Stimulated activated CD4-positive, alpha-beta T cell treated with anti-CD3 and anti-CD28 coated beads, Interleukin-4, amount 100 ng/mL, for 24 hours (primary cell): ENCODE data around the gene CSF2.

Source experiments
- DNase-seq: peaks from one replicate; pipeline ENCODE4 v3.0.0-alpha.2; 2020

Gene CSF2

DNA sequence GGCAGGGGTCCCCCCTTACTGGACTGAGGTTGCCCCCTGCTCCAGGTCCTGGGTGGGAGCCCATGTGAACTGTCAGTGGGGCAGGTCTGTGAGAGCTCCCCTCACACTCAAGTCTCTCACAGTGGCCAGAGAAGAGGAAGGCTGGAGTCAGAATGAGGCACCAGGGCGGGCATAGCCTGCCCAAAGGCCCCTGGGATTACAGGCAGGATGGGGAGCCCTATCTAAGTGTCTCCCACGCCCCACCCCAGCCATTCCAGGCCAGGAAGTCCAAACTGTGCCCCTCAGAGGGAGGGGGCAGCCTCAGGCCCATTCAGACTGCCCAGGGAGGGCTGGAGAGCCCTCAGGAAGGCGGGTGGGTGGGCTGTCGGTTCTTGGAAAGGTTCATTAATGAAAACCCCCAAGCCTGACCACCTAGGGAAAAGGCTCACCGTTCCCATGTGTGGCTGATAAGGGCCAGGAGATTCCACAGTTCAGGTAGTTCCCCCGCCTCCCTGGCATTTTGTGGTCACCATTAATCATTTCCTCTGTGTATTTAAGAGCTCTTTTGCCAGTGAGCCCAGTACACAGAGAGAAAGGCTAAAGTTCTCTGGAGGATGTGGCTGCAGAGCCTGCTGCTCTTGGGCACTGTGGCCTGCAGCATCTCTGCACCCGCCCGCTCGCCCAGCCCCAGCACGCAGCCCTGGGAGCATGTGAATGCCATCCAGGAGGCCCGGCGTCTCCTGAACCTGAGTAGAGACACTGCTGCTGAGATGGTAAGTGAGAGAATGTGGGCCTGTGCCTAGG is at the start of gene CSF2:
Gene CSF2 (plus strand): TSS at position 559 of the 783 bp plus-strand sequence. CDS start 35 bp downstream, at position 594.
- no peak for DNase-seq

DNA sequence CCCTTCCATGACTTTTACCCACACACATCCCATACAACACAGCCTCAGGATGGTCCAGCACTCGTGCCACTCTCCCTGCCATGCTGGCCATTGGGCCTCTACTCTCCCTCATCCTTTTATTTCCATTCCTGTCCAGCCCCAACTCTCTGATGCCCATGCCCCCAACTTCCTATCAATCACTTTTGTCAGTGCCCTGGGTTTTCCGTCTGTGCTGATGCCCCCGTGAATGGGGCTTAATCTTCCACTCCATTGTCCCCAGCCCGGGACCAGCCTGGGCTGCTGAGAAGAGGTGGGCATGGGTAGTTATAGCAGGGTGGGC is 49.5 kb upstream of the CSF2 start:
- DNase-seq = no peak

DNA sequence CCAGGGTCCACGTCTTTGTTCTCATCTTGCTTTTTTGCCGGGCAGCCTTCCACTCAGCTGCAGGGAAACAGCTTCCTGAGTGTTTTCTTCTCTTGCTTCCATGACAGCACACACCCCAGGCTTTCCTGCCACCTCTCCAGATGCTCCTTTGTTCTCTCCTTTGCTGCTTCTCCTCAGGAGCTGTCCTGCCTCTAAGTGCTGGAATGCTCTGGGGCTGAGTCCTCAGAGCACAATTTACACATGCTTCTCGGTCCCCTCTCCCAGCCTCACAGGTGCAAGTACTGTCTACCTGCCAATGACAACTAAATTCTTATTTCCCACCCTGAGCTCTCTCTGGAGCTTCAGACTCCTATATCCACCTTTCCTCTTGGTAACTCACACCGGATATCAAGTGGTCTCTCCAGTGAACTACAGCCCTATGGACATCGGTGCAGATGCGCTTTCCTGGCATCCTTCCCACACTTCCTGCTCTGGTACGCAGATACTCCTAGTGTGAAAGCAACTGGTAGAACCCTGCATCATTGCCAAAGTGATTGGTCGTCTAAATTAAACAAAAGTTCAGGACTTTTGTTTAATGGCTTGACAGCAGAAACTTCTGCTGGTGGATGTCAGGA is 48.7 kb upstream of the CSF2 start:
- DNase-seq = no peak

DNA sequence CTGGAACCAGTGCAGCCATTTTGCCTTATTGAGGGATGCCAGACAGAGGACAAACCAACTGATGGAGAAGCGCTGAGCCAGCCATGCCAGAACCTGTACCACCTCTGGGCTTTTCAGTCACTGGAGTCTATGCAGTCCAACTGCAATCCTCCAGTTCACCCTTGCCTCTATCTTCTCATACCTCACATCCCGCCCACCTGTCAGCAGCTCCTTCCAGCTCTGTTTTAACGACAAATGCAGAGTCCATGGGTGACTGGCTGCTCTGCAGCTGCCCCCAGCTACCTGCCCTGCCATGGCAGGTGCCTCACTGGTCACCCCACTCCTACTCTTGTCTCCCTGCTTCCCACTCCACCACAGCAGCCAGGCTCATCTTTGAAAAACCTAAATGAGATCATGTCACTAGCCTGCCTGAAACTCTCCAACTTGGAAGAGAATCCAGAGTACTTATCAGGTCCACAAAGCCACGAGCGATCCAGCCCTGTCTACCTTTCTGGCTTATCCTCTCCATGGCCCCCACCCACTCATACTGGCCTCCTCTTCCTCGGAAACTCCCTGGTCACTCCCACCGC is 48.1 kb upstream of the CSF2 start:
- no peak for DNase-seq

DNA sequence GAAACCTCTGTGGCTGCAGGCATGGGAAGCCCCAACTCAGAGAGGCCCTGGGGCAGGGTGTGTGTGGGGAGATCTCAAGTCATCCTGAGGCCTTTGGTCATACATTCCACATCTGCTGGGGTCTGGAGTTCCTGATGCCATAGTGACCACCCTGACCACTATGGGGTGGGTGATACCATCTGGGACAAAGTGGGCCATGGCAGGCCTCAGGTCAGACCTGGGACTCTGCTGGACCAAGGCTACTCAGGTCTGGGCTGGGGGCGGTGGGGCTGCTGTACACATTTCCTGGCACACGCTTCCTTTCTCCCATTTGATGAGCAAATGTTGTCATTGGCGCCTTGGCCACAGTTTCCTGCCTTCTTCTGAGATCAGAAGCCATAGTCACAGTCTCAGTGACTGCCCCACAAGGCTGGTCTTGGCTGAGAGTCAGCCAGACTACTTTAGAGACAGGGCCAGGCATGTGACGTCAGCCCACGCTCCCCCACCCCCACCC is 47.0 kb upstream of the CSF2 start:
- DNase-seq = peak; percentile 30

DNA sequence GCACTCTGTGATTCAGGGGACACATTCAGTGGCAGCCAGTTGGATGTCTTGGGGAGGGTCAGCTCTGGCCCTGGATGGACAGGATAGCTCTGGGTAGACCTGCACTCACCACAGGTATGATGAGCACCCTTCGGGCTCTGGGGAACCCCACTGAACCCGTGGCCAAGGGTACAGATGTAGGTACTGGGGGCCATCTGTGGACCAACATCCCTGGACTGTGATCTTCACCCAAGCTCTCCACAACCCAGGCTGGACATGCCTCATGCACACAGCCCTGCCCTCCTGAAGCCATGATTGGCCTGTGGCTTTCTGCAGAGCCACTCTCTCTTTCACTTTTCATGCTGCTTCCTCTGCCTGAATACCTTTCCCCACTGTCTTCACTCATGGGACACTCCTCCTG is 46.6 kb upstream of the CSF2 start:
- DNase-seq = no peak

DNA sequence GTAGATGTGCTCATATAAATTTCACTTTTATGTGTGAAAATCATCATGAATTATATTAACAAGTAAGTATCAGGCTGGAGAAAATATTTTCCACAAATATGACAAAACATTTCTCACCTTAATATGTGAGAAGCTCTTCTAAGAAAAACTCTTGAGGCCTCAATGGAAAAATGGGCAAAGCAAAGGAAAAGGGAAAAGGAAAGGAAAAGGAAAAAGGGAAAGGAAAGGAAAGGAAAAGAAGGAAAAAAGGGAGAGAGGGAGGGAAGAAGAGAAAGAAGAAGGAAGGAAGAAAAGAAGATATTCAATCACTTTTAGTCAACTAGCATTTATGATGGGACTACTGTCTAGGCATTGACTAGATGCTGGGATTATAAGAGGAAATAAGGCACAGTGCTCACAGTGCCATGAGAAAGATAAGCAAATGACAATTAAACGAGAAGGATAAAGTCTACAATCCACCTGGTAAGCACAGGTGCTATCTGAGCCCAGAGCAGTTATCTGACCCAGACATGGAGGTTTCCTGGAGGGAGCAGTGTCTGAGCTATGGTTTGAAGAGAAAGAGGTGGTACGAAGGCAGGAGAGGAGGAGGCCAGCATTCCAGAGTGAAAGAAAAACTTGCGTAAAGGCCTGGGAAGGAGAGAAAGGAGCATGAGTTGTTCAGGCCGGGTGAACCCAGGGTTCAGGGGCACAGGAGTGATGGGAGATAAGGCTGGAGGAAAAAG is 43.8 kb upstream of the CSF2 start:
- no peak for DNase-seq

DNA sequence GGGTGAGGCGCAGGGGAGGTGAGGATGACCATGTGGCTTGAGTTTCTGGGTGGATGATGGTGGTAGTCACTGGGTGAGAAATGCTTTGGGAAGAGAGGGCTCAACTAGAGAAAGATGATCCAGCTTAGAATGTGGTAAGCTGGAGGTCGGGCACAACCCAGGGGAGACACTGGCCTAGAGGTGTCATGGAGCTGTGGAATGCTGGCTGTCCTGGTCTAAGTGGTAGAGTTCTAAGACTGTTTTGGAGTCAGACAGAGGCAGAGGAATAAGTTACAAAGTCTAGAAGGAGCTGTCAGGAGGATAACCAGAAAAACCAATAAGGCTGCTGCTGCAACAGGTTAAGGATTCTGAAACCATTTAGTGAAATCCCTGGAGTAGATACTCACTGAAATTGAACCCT is 43.0 kb upstream of the CSF2 start:
- no peak for DNase-seq

DNA sequence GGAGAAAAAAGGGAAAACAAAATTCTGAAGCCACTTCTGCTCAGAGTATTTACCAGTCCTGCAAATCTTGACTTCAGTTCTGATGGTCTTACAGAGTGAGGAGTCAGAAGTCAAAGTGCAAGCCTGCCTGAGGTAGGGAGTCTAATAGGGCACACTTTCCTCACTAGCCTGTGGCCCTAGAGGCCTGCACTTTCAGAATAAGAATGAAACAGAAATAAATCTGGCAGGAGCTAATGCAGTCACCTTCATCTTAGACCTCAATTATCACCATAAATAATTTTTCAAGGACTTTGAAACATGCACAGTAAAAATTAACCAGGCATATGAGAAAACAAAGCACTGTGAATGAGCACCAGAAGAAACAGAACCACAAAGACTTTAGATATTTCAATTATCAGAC is 41.4 kb upstream of the CSF2 start:
- DNase-seq = no peak

DNA sequence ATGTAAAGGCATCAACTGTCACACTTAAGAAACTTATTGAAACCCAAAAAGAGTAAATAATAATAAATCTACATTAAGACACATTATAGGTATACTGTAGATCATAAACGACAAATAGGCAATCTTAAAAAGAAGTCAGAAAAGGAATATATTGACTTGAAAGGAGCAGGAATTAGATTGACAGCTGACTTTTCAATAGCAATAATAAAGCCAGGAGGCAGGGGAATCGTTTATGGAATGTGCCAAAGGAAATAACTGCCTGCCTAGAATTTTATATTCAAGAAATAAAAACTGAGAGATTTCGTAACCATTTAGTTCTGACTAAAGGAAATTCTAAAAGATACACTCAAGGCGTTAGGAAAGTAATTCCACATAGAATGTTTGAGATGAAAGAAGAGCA is 40.5 kb upstream of the CSF2 start:
- no peak for DNase-seq

DNA sequence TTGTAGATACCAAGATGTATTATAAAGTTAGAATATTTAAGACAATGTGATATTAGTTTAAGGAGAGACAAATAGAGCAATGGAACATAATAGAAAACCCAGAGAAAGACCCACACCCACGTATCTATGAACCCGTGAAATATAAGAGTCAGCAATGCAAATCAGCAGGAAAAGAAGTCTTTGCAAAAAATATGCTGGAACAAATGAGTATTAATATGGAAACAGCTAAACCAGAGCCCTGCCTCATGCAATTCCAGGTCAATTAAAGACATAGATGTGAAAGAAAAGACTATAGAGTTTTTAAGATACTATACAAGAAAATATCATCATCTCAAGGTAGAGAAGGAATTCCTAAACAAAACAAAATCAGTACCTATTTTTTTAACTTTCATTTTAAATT is 36.2 kb upstream of the CSF2 start:
- DNase-seq = no peak

DNA sequence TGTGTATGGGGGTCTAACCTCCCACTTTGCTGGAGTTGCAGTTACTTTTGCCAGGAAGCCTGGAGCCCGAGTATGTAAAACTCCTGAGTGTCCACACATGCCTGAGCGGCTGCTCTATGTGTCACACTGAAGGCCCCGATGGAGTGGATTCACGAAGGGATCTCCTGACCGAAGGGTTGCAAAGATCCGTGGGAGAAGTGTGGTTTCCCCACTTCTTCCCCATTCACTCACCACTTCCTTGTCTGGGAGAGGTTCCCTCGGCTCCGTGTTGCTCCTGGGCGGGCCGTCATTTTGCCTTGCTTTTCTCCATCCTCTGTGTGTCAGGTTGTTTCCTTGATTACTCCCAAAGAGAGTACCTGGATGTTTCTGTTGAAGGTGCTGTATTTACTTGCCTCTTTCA is 29.4 kb upstream of the CSF2 start:
- DNase-seq = no peak

DNA sequence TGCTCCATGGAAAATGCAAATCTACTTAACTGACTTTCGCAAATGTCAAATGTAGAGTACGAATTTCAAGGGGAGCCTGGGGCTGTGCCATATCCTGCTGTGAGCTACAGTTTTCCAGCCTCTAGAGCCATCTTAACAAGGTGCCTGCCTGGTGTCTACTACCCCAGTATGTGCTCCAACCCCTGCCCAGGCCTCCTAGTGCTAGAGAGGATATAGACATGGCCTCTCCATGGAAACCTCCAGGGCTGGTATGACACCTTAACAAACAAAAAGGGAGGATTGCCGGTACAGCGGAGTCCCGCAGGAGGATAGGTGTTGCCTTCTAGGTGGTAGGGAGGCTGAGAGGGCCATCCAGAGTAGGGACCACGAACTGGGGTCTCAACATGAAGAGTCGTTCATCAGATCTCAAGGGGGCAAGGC is 26.7 kb upstream of the CSF2 start:
- DNase-seq = no peak

DNA sequence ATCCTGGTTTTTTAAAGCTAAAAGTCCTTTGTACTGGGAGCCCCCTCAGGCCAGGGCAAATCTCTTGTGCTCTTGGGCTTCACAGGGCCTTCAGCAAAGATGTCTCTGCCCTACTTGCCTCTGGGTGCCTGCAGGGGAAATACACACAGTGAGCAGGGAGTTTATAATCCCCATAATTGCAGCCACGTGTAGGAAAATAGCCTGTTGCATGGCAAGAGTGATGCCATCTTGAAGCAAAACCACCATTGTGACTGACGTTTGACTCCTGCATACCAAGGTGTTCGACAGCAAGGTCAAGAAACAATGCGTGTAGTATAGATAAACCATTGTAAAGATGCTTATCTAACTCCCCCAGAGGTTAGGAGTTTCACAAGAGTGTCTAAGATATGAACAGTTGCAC is 24.5 kb upstream of the CSF2 start:
- DNase-seq = no peak

DNA sequence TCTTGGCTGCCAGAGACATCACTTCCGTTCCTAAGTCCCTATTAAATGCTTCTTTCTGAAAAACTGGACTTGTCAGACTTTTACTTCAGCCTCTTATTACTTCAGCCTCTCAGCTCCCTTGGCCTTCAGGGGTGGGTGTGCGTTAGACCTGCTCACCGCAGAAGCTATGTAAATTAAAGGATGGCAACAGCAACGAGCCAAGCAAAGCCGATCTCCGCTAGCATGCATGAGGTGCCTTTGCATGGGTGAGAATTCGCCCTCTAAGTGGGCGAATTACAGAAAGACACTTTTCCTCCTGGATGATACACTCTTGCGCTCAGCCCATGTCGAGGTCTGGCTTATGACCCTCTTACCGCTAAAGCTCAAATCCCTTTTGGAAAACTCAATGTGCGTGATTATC is 24.0 kb upstream of the CSF2 start:
- DNase-seq = no peak

DNA sequence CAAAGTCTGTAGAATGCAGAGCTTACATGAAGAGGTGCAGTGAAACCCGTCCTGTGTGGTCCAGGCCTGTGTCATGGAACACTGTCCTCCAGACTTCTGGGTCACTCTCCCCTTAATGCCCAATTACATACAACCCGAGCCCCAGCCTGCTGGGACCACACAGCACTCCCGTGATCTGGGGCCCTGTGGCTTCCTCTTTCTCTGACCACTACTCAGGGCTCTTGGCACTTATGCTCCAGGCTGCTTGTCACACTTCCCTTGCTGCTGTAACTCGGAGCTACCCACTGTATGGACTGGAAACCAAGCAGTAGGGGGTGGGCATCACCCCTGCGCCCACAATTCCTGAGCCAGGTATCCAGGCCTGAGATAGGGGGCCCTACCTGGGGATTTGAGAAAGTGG is 23.5 kb upstream of the CSF2 start:
- DNase-seq = no peak

DNA sequence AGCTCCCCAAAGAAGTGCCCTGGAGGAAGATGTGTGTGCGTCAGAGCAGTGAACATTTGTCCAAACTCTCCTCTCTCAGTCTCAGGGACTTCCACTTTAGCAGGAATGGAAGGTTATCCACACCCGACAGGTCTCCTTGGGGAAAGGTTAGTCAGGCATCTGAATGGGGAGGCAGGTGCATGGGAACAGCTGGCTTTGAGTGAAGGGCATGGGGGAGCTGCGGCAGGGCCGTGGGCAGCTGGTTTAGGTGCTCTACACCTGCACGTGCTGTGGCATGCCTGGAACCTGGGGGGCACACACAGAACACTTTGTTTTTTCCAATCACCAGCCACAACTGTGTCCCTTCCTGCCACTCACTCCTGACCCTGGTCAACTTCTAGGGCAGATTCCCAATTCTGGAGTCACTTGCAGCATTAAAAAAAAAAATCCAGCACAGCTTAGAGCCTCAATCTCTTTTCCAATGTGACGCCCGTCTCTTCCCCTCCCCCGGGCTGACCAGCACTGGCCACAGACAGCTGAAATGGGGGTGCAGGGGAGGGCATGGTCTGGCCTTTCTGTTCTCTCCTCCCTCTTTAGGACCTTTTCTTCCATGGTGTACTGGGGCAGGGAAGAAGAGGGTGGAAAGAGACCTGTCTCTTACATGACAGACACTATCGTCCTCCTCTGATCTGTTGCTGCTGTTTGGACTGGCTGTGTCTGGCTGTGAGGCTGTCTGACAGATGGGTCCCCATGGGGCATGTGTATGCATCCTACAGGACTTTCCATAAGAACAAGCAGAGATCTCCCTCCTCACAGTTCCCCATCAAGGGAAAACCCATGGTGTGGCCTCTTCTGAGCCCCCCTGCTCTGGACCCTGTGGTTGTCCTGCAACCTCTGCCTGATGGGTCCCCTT is 22.7 kb upstream of the CSF2 start:
- no peak for DNase-seq

DNA sequence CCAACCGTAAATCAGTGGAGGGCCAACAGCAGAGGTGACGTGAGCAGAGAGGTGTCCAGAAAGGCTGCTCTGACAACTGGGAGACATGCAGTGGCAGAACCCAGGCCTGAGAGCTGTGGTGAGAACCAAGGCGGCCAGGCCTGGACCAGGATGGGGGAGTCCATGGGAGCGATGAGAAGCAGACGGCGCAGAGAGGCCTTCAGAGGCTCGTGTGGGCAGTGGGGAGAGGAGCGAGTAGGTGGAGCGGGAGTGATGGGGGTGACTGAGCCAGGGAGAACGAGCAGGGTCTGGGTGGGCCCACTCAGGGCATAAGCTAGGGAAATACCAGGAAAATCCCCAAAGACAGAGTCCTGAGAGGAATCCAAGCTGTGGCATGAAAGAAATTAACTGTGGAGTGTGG is 21.1 kb upstream of the CSF2 start:
- DNase-seq = no peak

DNA sequence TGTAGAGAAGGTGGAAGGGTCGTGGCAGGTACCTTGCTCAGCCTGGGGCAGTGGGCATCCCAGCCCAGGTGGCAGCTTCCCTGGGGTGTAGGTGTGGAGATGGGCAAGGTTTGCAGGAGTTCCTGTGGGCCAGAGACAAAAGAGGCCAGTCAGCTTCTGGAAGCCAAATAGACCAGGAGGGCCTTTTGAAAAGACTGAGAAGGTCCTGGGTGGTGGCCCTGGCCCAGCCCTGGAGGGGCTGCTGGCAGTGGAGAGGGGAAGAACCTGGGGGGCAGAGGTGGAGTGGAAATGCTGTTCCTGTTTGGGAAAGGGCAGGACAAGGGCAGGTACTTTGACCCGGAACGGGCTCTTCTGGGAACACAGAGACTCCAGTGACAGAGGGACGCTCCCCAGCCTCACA is 20.1 kb upstream of the CSF2 start:
- DNase-seq = no peak

DNA sequence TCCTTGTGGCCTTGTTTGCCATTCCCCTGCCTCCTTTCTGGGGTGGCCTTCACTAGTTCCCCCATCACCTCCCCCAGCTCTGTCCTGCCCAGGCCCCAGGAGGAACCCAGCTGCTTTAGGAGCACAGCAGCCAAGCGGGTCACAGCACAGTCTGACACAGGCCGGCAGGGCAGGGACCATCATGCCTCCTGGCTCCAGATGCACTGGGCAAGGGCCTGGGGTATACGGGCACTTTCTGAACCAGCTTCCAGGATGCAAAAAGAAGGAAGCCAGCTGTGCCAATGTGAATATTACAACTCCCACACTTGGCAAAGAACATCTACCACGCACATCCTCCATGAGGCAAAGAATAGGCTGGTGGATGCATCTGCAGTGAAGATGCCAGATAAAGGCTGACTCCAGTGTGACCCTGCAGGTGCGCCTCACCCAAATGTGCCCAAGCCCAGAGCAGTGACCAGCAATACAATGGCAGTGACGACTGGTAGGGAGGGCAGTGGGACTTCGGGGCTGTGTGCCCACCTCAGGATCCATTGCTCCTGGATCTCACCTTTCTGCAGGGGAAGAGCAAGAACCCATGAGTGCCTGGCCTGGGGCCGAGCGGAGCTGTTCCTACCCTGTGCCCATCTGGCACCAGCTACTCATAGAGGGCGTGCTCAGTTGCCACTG is 19.4 kb upstream of the CSF2 start:
- DNase-seq = no peak

DNA sequence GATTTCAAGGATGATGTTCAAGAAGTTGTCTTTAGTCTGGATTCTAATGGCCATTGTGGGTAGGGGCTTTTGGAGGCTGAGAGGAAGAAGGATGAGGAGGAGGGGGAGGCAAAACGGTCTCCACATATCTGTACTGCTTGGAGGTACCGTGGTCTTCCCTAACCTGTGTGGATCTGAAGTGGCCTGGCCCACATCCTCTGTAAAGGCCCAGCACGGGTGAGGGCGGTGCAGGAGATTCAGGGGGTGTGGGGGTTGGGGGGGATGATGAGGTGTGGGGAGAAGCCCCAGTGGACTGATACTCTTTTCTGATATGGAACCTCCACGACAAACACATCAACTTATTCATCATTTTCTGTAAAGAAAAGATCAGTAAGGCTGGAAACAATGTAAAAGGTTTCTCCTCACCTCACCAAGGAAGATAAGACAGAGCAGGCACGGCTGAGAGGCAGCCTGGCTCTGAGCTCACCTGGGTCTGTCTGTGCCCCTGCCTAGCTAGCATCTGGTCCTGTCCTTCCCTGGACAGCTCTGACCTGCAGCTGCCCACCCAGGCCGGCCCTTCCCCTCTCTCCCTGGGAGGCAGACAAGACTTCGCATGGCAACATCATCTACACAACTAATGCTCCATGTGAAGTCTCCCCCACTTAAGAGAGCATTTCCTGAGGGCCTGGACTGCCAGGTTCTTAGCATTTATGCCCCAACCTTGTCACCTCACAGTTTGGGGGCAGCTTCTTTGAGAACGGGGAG is 18.7 kb upstream of the CSF2 start:
- DNase-seq = no peak

DNA sequence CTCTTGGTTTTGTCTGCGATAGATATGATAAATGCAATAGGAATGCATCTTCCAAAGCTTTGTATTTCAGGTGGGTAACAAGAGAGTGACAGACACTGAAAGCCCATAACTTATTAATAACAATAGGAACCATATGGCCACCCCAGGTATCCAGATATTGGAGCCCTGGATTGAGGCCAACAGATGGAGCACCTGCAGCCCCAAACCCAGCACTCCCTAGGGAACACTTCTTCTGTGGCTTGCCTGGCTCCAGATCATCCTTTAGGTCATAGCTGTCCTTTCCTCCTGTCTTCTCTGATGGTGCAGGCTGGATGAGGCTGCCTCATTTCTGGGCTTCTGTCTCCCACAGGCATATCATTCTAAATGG is 18.2 kb upstream of the CSF2 start:
- DNase-seq = no peak
